ENCODE measurements around the gene USP9X. TPM values are rescaled to one million over a fixed set of nuclear protein-coding genes. Genes with fewer than 3 reads are reported as not detected.

USP9X gene
- polyA plus RNA-seq, 1 of the 3 experiments (the other 2 are of a cell fraction) = 13.2 TPM

DNA sequence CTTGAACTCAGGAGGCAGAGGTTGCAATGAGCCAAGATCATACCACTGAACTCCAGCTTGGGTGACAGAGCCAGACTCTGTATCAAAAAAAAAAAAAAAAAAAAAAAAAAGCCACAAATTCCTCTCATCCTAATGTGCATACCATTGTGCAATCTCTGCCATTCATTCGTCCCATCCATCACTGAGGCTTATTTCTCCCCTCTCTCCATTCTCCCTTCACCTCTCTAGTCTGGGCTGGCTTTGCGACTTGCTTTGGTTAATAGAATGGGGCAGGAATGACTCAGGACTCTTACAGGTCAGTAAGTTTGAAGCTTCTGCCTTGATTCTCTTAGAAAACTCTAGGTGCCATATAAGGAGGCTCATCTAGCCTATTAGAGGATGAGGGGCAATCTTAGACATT is 188.4 kb downstream of the USP9X start:
- no peak overlapping the region for H3K9ac ChIP-seq
- H3K4me2 ChIP-seq = no peak overlapping the region
- CTCF ChIA-PET = interaction anchor here (1.0 to 1.3 kb wide), 2 partner anchors 20 to 21 kb away, joined by 4 read pairs; no protein-coding TSS in a partner anchor
- no peaks in the 10 kb centered on the region for H3K9me3 ChIP-seq
- no peak overlapping the region for H3K27ac ChIP-seq (ENCODE audit: low read depth in 2 of 2, low read length in 1 of 2)
- 65% methylated on average over 2 of the region's 2 CpGs for WGBS (ENCODE audit: low lambda C conversion rate)
- H2AFZ ChIP-seq (ENCODE audit: low read depth) = no peak overlapping the region
- no peak for DNase-seq
- TF ChIP-seq, protein P1, sequence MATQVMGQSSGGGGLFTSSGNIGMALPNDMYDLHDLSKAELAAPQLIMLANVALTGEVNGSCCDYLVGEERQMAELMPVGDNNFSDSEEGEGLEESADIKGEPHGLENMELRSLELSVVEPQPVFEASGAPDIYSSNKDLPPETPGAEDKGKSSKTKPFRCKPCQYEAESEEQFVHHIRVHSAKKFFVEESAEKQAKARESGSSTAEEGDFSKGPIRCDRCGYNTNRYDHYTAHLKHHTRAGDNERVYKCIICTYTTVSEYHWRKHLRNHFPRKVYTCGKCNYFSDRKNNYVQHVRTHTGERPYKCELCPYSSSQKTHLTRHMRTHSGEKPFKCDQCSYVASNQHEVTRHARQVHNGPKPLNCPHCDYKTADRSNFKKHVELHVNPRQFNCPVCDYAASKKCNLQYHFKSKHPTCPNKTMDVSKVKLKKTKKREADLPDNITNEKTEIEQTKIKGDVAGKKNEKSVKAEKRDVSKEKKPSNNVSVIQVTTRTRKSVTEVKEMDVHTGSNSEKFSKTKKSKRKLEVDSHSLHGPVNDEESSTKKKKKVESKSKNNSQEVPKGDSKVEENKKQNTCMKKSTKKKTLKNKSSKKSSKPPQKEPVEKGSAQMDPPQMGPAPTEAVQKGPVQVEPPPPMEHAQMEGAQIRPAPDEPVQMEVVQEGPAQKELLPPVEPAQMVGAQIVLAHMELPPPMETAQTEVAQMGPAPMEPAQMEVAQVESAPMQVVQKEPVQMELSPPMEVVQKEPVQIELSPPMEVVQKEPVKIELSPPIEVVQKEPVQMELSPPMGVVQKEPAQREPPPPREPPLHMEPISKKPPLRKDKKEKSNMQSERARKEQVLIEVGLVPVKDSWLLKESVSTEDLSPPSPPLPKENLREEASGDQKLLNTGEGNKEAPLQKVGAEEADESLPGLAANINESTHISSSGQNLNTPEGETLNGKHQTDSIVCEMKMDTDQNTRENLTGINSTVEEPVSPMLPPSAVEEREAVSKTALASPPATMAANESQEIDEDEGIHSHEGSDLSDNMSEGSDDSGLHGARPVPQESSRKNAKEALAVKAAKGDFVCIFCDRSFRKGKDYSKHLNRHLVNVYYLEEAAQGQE (IDR thresholded peaks at IDR 0.05; ENCODE audit: low read depth, low read length) = no peak
- TF ChIP-seq, protein P2, sequence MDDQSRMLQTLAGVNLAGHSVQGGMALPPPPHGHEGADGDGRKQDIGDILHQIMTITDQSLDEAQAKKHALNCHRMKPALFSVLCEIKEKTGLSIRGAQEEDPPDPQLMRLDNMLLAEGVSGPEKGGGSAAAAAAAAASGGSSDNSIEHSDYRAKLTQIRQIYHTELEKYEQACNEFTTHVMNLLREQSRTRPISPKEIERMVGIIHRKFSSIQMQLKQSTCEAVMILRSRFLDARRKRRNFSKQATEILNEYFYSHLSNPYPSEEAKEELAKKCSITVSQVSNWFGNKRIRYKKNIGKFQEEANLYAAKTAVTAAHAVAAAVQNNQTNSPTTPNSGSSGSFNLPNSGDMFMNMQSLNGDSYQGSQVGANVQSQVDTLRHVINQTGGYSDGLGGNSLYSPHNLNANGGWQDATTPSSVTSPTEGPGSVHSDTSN (IDR thresholded peaks at IDR 0.05) = peak; percentile 49
- no peak overlapping the region for H3K4me3 ChIP-seq (ENCODE audit: low read depth in 2 of 2, low read length in 1 of 2)
- no peaks in the 10 kb centered on the region for H3K36me3 ChIP-seq (replicated peaks in 1 of 2; ENCODE audit: control insufficient read depth in 1 of 2, insufficient read depth in 2 of 2, low read length in 1 of 2)
- H3K9me2 ChIP-seq = no peaks in the 10 kb centered on the region
- H3K79me2 ChIP-seq (ENCODE audit: insufficient read depth) = no peaks in the 10 kb centered on the region
- no peaks in the 10 kb centered on the region; a peak in 1 of 4 replicates for H3K4me1 ChIP-seq (ENCODE audit: control insufficient read depth in 1 of 2, insufficient read depth in 2 of 2, low read depth in 1 of 2, low read length in 1 of 2)
- POLR2A ChIA-PET = no interaction called here
- no peaks in the 10 kb centered on the region for H4K20me1 ChIP-seq (ENCODE audit: insufficient read depth)
- peaks cover 4% of the 10 kb centered on the region for H3F3A ChIP-seq (replicated peaks; ENCODE audit: insufficient read depth)
- H3K27me3 ChIP-seq (ENCODE audit: insufficient read depth) = no peaks in the 10 kb centered on the region

DNA sequence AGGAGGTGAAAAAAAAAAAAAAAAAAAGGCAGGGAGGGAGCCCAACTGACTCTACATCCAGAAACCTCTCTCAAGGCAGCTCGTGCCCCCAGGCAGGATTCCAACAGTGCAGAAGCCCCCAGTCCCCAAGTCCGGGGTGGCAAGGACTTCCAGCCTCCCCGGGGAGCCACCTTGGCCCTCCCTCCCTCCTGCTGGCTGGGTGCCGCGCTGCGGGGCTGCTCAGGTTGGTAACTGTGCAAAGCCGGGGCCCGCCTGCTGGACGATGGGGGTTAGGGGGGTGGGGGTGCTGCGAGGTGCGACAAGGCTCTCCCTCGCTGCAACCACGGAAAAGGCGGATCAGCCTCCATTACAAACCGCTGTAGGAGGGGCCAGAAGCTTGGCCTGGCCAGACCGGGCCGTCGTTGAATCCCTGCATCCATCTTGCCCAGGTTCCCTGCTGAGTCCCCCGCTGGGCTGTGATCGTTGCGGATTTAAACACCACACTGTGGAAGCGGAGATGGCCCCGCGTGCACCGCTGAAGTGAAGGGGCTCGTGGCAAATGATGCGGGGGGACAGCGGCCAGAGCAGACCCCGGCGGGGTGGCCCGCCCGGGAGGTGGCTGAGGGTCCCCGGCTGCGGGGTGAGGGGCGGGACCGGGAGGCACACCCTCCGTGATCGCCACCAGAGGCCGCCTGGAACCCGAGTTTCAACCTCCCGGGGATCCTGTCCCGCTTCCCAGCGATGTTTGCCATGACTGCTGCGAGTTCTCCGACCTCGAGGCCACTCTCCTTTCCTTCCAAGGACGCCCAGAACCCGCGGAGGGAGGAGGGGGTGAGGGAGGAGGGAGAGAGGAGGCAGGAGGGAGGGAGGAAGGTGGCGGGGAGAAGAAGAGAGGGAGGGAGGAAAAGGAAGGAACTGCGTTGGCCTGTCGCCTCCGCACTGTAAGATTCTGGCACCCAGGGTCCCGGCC is 190.7 kb downstream of the USP9X start:
- peaks cover 4% of the 10 kb centered on the region for H3F3A ChIP-seq (replicated peaks; ENCODE audit: insufficient read depth)
- no peaks in the 10 kb centered on the region; a peak in 1 of 4 replicates for H3K4me1 ChIP-seq (ENCODE audit: control insufficient read depth in 1 of 2, insufficient read depth in 2 of 2, low read depth in 1 of 2, low read length in 1 of 2)
- H3K27me3 ChIP-seq (ENCODE audit: insufficient read depth) = no peaks in the 10 kb centered on the region
- H3K4me2 ChIP-seq = peak overlapping the region; percentile 80
- no peaks in the 10 kb centered on the region for H4K20me1 ChIP-seq (ENCODE audit: insufficient read depth)
- no peaks in the 10 kb centered on the region for H3K9me2 ChIP-seq
- H3K9ac ChIP-seq = peak overlapping the region; percentile 72
- 11% methylated on average over 24 of the region's 54 CpGs for WGBS (ENCODE audit: low lambda C conversion rate)
- CTCF ChIA-PET = interaction anchor here (0.6 to 1.3 kb wide), 7 partner anchors 9 to 128 kb away, joined by 3 to 4 read pairs (median 3); no protein-coding TSS in a partner anchor
- no peaks in the 10 kb centered on the region for H3K79me2 ChIP-seq (ENCODE audit: insufficient read depth)
- no peaks in the 10 kb centered on the region for H3K36me3 ChIP-seq (replicated peaks in 1 of 2; ENCODE audit: control insufficient read depth in 1 of 2, insufficient read depth in 2 of 2, low read length in 1 of 2)
- peak overlapping the region; percentile 54 to 71 for H3K4me3 ChIP-seq (ENCODE audit: low read depth in 2 of 2, low read length in 1 of 2)
- H3K27ac ChIP-seq (ENCODE audit: low read depth in 2 of 2, low read length in 1 of 2) = peak overlapping the region; percentile 41 to 67; a peak in 3 of 4 replicates
- peak; percentile 93 for DNase-seq
- peak overlapping the region; percentile 97 for H2AFZ ChIP-seq (ENCODE audit: low read depth)
- POLR2A ChIA-PET = interaction anchor here (1.3 kb wide), 1 partner anchor 58 kb away, joined by 10 read pairs; the partner anchor contains the start of gene DDX3X
- H3K9me3 ChIP-seq = no peaks in the 10 kb centered on the region
- TF ChIP-seq RXRA (IDR thresholded peaks at IDR 0.05; ENCODE audit: borderline replicate concordance, low read depth) = no peak
- TF ChIP-seq FOXJ3 (CRISPR knock-in tag; IDR thresholded peaks at IDR 0.05) = no peak
- TF ChIP-seq, protein P3, sequence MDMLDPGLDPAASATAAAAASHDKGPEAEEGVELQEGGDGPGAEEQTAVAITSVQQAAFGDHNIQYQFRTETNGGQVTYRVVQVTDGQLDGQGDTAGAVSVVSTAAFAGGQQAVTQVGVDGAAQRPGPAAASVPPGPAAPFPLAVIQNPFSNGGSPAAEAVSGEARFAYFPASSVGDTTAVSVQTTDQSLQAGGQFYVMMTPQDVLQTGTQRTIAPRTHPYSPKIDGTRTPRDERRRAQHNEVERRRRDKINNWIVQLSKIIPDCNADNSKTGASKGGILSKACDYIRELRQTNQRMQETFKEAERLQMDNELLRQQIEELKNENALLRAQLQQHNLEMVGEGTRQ (IDR thresholded peaks at IDR 0.05; ENCODE audit: borderline replicate concordance, low read depth, low read length) = no peak
- peak; percentile 62; the same call in 1 of the 2 replicates for TF ChIP-seq POLR2AphosphoS5 (IDR thresholded peaks at IDR 0.05; ENCODE audit: low read depth, low read length)
- no peak for TF ChIP-seq RCOR1 (IDR thresholded peaks at IDR 0.05; ENCODE audit: low read length)
- TF ChIP-seq FOXM1 (IDR thresholded peaks at IDR 0.05; ENCODE audit: low read depth) = no peak
- peak; percentile 80 for TF ChIP-seq YY1 (IDR thresholded peaks at IDR 0.05; ENCODE audit: low read depth)
- TF ChIP-seq GABPA (IDR thresholded peaks at IDR 0.05; ENCODE audit: low read depth) = no peak
- no peak for TF ChIP-seq CHD2 (IDR thresholded peaks at IDR 0.05; ENCODE audit: low read length, partially characterized antibody)
- TF ChIP-seq JUND (IDR thresholded peaks at IDR 0.05) = no peak
- TF ChIP-seq, protein P4, sequence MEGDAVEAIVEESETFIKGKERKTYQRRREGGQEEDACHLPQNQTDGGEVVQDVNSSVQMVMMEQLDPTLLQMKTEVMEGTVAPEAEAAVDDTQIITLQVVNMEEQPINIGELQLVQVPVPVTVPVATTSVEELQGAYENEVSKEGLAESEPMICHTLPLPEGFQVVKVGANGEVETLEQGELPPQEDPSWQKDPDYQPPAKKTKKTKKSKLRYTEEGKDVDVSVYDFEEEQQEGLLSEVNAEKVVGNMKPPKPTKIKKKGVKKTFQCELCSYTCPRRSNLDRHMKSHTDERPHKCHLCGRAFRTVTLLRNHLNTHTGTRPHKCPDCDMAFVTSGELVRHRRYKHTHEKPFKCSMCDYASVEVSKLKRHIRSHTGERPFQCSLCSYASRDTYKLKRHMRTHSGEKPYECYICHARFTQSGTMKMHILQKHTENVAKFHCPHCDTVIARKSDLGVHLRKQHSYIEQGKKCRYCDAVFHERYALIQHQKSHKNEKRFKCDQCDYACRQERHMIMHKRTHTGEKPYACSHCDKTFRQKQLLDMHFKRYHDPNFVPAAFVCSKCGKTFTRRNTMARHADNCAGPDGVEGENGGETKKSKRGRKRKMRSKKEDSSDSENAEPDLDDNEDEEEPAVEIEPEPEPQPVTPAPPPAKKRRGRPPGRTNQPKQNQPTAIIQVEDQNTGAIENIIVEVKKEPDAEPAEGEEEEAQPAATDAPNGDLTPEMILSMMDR (IDR thresholded peaks at IDR 0.05) = peak; percentile 66
- no peak for TF ChIP-seq NRF1 (IDR thresholded peaks at IDR 0.05; ENCODE audit: low read depth, low read length)
- TF ChIP-seq, protein P5, sequence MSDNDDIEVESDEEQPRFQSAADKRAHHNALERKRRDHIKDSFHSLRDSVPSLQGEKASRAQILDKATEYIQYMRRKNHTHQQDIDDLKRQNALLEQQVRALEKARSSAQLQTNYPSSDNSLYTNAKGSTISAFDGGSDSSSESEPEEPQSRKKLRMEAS (IDR thresholded peaks at IDR 0.05; ENCODE audit: low read depth) = peak; percentile 44
- peak in 1 of 2 experiments; percentile 15; a peak in 1 of 4 replicates for TF ChIP-seq EP300 (IDR thresholded peaks at IDR 0.05; ENCODE audit: borderline replicate concordance in 1 of 2, low read depth in 1 of 2, low read length in 1 of 2)

Data from SK-N-SH (cell line).